Endothelial cell of umbilical vein (primary cell): ENCODE results near the gene TMEM106C. TPM values are rescaled to one million over a fixed set of nuclear protein-coding genes. Genes with fewer than 3 reads are reported as not detected.

Source experiments
- BruUV-seq: library from RNA; stranded (reverse); fragments of 400-500 nt; replicated peaks from 2 replicates; lab custom pipeline; 2021; lab: Mats Ljungman, UMichigan
- CTCF ChIA-PET: fragments of 300-600, 350-600 bp; sonication (Branson Sonifier 250); formaldehyde crosslinking; loops from one replicate; lab custom pipeline; 2021; ENCODE audit warnings: antibody characterized with exemption, inconsistent platforms; lab: Charles Lee
- POLR2A ChIA-PET: fragments of 300-600, 350-600 bp; sonication (Branson Sonifier 250); formaldehyde crosslinking; loops from one replicate; lab custom pipeline; 2021; ENCODE audit warnings: antibody characterized with exemption, inconsistent platforms; lab: Charles Lee
- DNase-seq: peaks from one replicate; pipeline ENCODE4 v3.0.0-alpha.2; 2011; ENCODE audit warnings: low read depth, low spot score
- FAIRE-seq: peaks from 2 replicates; lab custom pipeline; 2011; peaks lifted over from hg19 to GRCh38; lab: Jason Lieb, UNC
- H2AFZ ChIP-seq: 2 replicates; pipeline ENCODE4 v1.6.0; 2012; ENCODE audit warnings: low read depth, low read length, control low read depth, inconsistent platforms
- H3K27ac ChIP-seq: 2 replicates; pipeline ENCODE4 v1.5.1; 2011; ENCODE audit warnings: low read depth, mild to moderate bottlenecking, control low read depth, low read length, moderate library complexity; ENCODE audit not compliant: insufficient read depth
- H3K27me3 ChIP-seq, 2 experiments: 2 replicates each; pipeline versions ENCODE4 v1.6.0 to v1.6.1; 2011; ENCODE audit warnings: low read length in 2 of 2, mixed read lengths in 1 of 2; ENCODE audit not compliant: control insufficient read depth in 2 of 2, insufficient read depth in 2 of 2
- H3K36me3 ChIP-seq, 2 experiments: 2 replicates in 1 of 2; 3 replicates in 1 of 2; pipeline ENCODE4 v1.5.1; 2011; ENCODE audit warnings: low read length in 2 of 2, mild to moderate bottlenecking in 1 of 2, moderate library complexity in 1 of 2; ENCODE audit not compliant: control insufficient read depth in 2 of 2, insufficient read depth in 2 of 2; ENCODE audit errors: extremely low read depth in 1 of 2
- H3K4me1 ChIP-seq: 3 replicates; pipeline ENCODE4 v1.5.1; 2011; ENCODE audit warnings: mild to moderate bottlenecking, low read length; ENCODE audit not compliant: control insufficient read depth, insufficient read depth; ENCODE audit errors: extremely low read depth
- H3K4me2 ChIP-seq: 2 replicates; pipeline ENCODE4 v1.6.1; 2011; ENCODE audit warnings: low read length, control low read depth, mixed read lengths; ENCODE audit not compliant: insufficient read depth
- H3K4me3 ChIP-seq, 3 experiments: fragments of 200-600 bp in 1 of 3; sonication (generic), shearing (Covaris generic) in 1 of 3; replicated peaks in 1 of 3; 2 replicates each; pipeline ENCODE4 v1.5.1; 2011 to 2016; ENCODE audit warnings: control low read depth in 3 of 3, low read length in 3 of 3, mild to moderate bottlenecking in 2 of 3, inconsistent platforms in 1 of 3, low read depth in 1 of 3, moderate library complexity in 1 of 3; ENCODE audit not compliant: insufficient read depth in 1 of 3
- H3K79me2 ChIP-seq: 2 replicates; pipeline ENCODE4 v1.6.0; 2012; ENCODE audit warnings: low read length, inconsistent platforms; ENCODE audit not compliant: control insufficient read depth, insufficient read depth
- H3K9ac ChIP-seq: replicated peaks from 2 replicates; pipeline ENCODE3; 2011; ENCODE audit warnings: low read length, control low read depth; ENCODE audit not compliant: insufficient read depth; ENCODE audit errors: extremely low read depth
- H3K9me1 ChIP-seq: replicated peaks from 3 replicates; pipeline ENCODE4 v1.6.0; 2011; ENCODE audit warnings: mild to moderate bottlenecking, low read length; ENCODE audit not compliant: control insufficient read depth, insufficient read depth; ENCODE audit errors: extremely low read depth
- H3K9me3 ChIP-seq: replicated peaks from 2 replicates; pipeline ENCODE4 v1.5.1; 2012; ENCODE audit warnings: low read length, inconsistent platforms; ENCODE audit not compliant: control insufficient read depth, insufficient read depth
- H4K20me1 ChIP-seq: replicated peaks from 2 replicates; pipeline ENCODE3; 2011; ENCODE audit warnings: mild to moderate bottlenecking, low read length; ENCODE audit not compliant: control insufficient read depth, insufficient read depth; ENCODE audit errors: extremely low read depth
- EZH2 ChIP-seq: IDR thresholded peaks from 2 replicates; pipeline ENCODE4 v1.6.1; 2012; ENCODE audit warnings: borderline replicate concordance, low read depth, mild to moderate bottlenecking, moderate library complexity, low read length, inconsistent platforms; ENCODE audit not compliant: severe bottlenecking
- FOS ChIP-seq: IDR thresholded peaks from 2 replicates; pipeline ENCODE4 v1.6.1; 2011; ENCODE audit warnings: mild to moderate bottlenecking, low read length, moderate library complexity, borderline replicate concordance; ENCODE audit not compliant: insufficient read depth
- GATA2 ChIP-seq: IDR thresholded peaks from 2 replicates; pipeline ENCODE4 v1.7.0; 2011; ENCODE audit warnings: low read depth, mild to moderate bottlenecking, moderate library complexity, mixed read lengths, low read length; ENCODE audit not compliant: insufficient read length, insufficient read depth
- JUN ChIP-seq: IDR thresholded peaks from 2 replicates; pipeline ENCODE4 v1.6.1; 2011; ENCODE audit warnings: borderline replicate concordance, low read depth; ENCODE audit not compliant: insufficient read length, insufficient read depth
- MYC ChIP-seq: IDR thresholded peaks from one replicate; pipeline ENCODE4 v1.6.1; 2011; ENCODE audit warnings: mild to moderate bottlenecking, low read depth, low read length
- POLR2A ChIP-seq: IDR thresholded peaks from 2 replicates; pipeline ENCODE4 v1.6.1; 2012; ENCODE audit warnings: low read depth, mild to moderate bottlenecking, control low read depth, low read length
- POLR2AphosphoS5 ChIP-seq: IDR thresholded peaks from 2 replicates; pipeline ENCODE4 v1.6.1; 2012; ENCODE audit warnings: low read depth, mild to moderate bottlenecking, control low read depth, low read length, moderate library complexity; ENCODE audit not compliant: insufficient read depth
- dilution Hi-C: fragments of 300-500 bp; cut with MboI; formaldehyde crosslinking; loops from one replicate; pipeline ENCODE4 v1.15.0; 2019; ENCODE audit warnings: low sequenced_read_pairs; ENCODE audit not compliant: extremely low pct_ligation_motif_present
- intact Hi-C: fragments of 100-400 bp; cut with micrococcal nuclease; formaldehyde crosslinking; loops from one replicate; pipeline ENCODE4 v1.10.0; 2022
- polyA plus RNA-seq, 4 experiments: library from polyadenylated mRNA; depleted of rRNA in 3 of 4; stranded (reverse) in 3 of 4; unstranded in 1 of 4; fragments of >200 nt; gene quantifications; 2 replicates each; pipeline versions ENCODE4 v1.2.1 to v1.2.3, GENCODE V29; 2011 to 2012; ENCODE audit warnings: missing spikeins in 1 of 4
- total RNA-seq: library from RNA; stranded (reverse); gene quantifications from 2 replicates; pipeline ENCODE4 v1.2.3, GENCODE V29; 2021
- TF ChIP-seq, protein P1 (sequence below): IDR thresholded peaks from 2 replicates; pipeline ENCODE4 v1.6.1; 2011; ENCODE audit not compliant: insufficient read depth, insufficient read length
- TF ChIP-seq, protein P2 (sequence below), 2 donors: IDR thresholded peaks; 1 replicate in 1 of 2; 2 replicates in 1 of 2; pipeline ENCODE4 v1.5.1; 2011; ENCODE audit warnings: low read length in 2 of 2, mild to moderate bottlenecking in 2 of 2, moderate library complexity in 2 of 2, control low read depth in 1 of 2, inconsistent platforms in 1 of 2, low read depth in 1 of 2; ENCODE audit not compliant: insufficient read depth in 1 of 2; ENCODE audit errors: extremely low read depth in 1 of 2

The TMEM106C gene
- total and polyA plus RNA-seq, 2 donors (not counting 3 experiments of a cell fraction or from before 2014, with no cell fraction given) = 84.4 to 148 TPM

DNA sequence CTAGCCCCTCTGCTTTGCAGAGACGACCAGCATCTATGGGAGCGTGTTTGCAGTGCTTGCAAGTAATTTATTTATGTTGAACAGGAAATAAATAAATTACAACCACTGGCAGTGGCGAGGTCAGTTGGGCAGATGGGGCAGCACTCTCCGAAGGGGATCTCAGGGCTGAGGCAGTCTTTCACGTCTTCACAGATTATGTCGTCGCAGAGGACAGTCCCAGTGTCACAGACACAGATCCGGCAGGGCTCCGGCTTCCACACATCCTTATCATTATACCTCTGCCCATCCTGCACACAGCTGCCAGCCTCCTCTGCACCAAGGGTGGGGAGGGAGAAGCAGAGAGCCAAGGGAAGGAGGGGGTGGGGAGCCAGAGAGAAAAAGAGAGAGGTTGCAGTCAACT, 36.4 kb downstream of the TMEM106C start:
- ChIA-PET POLR2A (no interaction called here), CTCF (interaction anchor here (1.2 kb wide), 1 partner anchor 50 kb away, joined by 4 read pairs; no protein-coding TSS in a partner anchor)
- intact Hi-C loops = loop anchor here (5.0 kb wide), 4 partner anchors 38 to 197 kb away; partner anchors contain the start of genes SENP1 and TMEM106C
- Histone ChIP-seq H3K27me3 (peaks cover 64 to 86% of the 10 kb centered on the region in 2 experiments), H2AFZ (no peak overlapping the region), H3K4me2 (no peak overlapping the region), H3K36me3 (no peaks in the 10 kb centered on the region), H3K9me1 (no peaks in the 10 kb centered on the region), H3K4me3 (no peak overlapping the region), H3K79me2 (no peaks in the 10 kb centered on the region), H3K4me1 (peaks cover 24% of the 10 kb centered on the region), H3K9me3 (no peaks in the 10 kb centered on the region), H3K9ac (no peak overlapping the region), H3K27ac (no peak overlapping the region), H4K20me1 (no peaks in the 10 kb centered on the region)
- dilution Hi-C loops = no loop called here
- BruUV-seq = no TSS peak
- TF ChIP-seq, protein P1, sequence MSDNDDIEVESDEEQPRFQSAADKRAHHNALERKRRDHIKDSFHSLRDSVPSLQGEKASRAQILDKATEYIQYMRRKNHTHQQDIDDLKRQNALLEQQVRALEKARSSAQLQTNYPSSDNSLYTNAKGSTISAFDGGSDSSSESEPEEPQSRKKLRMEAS = no peak
- TF ChIP-seq EZH2 = no peak
- no peak for TF ChIP-seq MYC
- TF ChIP-seq GATA2 = no peak
- TF ChIP-seq, protein P2, sequence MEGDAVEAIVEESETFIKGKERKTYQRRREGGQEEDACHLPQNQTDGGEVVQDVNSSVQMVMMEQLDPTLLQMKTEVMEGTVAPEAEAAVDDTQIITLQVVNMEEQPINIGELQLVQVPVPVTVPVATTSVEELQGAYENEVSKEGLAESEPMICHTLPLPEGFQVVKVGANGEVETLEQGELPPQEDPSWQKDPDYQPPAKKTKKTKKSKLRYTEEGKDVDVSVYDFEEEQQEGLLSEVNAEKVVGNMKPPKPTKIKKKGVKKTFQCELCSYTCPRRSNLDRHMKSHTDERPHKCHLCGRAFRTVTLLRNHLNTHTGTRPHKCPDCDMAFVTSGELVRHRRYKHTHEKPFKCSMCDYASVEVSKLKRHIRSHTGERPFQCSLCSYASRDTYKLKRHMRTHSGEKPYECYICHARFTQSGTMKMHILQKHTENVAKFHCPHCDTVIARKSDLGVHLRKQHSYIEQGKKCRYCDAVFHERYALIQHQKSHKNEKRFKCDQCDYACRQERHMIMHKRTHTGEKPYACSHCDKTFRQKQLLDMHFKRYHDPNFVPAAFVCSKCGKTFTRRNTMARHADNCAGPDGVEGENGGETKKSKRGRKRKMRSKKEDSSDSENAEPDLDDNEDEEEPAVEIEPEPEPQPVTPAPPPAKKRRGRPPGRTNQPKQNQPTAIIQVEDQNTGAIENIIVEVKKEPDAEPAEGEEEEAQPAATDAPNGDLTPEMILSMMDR (IDR thresholded peaks at IDR 0.05; ENCODE audit: extremely low read depth in 1 of 2, insufficient read depth in 1 of 2, low read depth in 1 of 2, low read length in 2 of 2) = no peak
- TF ChIP-seq POLR2A = no peak
- TF ChIP-seq POLR2AphosphoS5 = no peak
- no peak for TF ChIP-seq JUN
- TF ChIP-seq FOS = no peak
- no peak for DNase-seq
- FAIRE-seq = no peak
